GM21619 (cell line): ENCODE measurements around the gene SLC39A6.
"Not testable (repeated sequence)": the region's sequence is repeated elsewhere in the genome, so short reads cannot be mapped to it uniquely, and the experiment has no call there.

Experiments
- ATAC-seq: cut with Tn5 transposase; IDR thresholded peaks from one replicate; pipeline ENCODE4 v1.9.1; 2021; ENCODE audit not compliant: unreplicated experiment

Gene SLC39A6, protein sequence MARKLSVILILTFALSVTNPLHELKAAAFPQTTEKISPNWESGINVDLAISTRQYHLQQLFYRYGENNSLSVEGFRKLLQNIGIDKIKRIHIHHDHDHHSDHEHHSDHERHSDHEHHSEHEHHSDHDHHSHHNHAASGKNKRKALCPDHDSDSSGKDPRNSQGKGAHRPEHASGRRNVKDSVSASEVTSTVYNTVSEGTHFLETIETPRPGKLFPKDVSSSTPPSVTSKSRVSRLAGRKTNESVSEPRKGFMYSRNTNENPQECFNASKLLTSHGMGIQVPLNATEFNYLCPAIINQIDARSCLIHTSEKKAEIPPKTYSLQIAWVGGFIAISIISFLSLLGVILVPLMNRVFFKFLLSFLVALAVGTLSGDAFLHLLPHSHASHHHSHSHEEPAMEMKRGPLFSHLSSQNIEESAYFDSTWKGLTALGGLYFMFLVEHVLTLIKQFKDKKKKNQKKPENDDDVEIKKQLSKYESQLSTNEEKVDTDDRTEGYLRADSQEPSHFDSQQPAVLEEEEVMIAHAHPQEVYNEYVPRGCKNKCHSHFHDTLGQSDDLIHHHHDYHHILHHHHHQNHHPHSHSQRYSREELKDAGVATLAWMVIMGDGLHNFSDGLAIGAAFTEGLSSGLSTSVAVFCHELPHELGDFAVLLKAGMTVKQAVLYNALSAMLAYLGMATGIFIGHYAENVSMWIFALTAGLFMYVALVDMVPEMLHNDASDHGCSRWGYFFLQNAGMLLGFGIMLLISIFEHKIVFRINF

DNA sequence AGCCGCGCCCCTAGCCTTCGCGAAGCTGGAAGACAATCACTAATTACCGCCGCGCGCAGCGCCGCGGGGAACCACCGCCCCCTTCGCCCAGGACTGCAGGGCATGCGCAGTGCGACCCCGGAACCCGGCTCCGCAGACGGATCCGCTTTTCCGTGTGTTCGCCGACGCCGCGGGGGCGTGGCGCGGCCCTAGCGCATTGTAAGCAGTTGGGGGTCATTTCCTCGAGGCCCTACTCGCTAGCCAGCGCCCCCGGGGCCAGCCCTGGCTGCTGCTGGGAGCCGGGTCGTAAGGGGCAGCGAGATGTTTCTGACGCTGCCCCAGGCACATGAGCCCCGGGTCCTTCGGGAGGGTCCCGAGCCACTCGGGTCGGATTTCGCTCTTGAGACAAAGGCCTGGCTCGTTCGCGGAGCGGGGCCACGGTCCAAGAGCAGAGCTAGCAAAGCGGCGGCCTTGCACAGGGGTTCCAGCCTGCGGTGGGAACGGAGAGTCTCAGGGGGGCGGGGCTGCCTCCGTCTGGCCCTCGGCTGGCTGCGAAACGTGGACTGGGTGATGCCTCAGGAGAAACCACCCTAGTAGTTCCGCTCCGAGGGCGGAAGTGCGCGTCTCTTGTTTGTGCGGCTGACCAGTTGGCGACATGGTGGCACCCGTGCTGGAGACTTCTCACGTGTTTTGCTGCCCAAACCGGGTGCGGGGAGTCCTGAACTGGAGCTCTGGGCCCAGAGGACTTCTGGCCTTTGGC is at the start of gene SLC39A6, which contains the start of gene ELP2:
Gene SLC39A6, minus strand, starts transcription at position 41 of the 739 bp plus-strand sequence. CDS start 2,333 bp downstream, outside the sequence.
Gene ELP2, plus strand, starts transcription at position 600 of the 739 bp plus-strand sequence. Its CDS starts 35 bp downstream, at position 635.
- peak; percentile 89 for ATAC-seq

DNA sequence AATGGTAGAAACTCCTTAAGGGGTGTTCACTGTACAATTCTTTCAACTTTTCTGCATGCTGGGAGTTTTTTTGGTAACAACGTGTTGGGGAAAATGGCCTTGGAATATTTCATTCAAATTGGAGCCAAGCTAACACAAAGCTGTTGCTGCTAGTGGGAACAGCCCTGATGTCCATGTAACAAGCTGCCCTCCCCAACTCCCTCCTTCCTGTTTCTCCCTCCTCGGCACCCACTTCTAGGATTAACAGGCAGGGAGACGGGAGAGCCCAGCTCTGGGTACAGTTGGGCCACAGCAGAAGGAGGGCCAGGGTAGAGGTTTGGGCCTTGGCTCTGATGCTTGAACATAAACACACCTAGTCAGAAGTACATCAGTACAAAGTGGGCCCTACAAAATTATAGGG is 48.8 kb upstream of the SLC39A6 start:
- no peak for ATAC-seq

DNA sequence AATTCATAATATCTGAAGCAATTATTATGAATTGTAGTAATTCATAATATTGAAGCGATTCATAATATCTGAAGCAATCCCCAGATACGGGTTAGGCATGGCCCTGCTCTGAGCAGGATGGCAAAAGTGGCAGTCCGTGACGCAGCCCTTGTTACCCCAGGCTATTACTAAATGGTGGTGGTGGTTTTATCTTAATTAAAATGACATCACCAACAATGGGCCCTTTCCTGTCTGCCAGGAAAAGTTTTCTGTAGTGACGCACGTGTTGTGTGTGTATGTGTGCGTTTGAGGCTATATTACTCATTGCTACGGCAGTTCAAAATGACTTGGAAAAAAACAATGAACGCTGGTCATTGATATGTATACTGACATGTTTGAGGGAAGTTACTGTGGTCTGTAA is 47.6 kb upstream of the SLC39A6 start:
- ATAC-seq, result no peak

DNA sequence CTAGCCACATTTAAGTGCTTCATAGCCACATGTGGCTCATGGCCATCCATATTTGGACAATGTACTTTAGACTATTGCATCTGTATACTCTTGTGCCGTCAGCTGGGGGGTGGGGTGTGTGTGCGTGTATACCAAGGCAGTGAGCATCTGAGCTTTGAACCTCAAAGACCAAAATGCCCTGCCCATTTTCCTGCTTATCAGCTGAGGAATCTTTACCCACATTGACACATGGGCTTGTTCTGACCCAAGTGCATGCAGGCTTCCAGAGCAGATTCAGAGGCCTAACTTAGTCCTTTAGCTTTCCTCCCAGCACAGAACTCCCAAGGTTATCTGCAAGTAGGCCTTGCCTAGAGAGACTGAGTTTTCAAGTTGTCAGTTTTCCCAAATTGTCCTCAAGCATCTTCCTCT is 47.0 kb upstream of the SLC39A6 start:
- no peak for ATAC-seq

DNA sequence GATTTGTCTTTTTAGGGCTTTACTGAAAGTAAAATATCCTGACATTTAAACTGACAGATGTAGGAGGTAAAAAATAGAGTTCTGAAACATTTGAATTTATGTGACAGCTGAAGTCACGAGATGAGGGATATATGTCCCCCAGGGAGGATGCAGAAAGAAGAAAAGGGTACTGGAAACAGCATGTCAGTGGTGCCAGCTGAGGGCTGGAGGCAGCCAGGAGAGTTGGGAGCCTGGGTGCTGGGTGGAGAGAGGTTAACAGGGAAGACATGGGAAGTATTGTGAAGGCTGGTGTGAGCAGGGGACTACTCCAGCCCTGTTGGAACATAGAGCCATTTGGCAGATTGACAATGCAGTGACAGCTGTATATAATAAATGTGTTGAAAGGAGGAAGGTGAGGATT is 46.3 kb upstream of the SLC39A6 start:
- ATAC-seq, result no peak

DNA sequence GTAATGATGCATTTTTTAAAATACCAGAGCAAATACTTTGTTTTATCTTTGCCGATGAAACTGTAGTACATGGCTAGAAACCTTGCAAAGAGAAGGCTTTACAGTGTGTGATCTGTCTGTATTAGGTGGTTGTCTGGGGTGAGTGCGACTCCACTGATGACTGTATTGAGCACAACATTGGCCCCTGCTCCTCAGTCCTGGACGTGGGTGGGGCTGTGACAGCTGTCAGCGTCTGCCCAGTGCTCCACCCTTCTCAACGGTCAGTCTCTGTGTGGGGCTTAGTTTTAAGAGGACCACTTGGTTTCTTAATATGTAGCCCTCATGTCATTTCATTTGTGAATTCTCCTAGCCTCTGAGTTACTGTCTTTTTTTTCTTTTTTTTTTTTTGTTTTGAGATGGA is 40.8 kb upstream of the SLC39A6 start:
- ATAC-seq, result no peak

DNA sequence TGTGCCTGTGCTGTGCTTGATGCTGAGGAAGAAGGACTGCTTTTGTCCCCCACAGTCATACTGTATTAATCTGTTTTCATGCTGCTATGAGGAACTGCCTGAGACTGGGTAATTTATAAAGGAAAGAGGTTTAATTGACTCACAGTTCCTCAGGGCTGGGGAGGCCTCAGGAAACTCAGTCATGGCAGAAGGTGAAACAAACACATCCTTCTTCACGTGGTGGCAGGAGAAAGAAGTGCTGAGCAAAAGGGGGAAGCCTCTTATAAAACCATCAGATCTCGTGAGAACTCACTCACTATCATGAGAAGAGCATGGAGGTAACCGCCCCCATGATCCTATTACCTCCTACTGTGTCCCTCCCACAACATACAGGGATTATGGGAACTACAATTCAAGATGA is 39.2 kb upstream of the SLC39A6 start:
- ATAC-seq, result not testable (repeated sequence)

DNA sequence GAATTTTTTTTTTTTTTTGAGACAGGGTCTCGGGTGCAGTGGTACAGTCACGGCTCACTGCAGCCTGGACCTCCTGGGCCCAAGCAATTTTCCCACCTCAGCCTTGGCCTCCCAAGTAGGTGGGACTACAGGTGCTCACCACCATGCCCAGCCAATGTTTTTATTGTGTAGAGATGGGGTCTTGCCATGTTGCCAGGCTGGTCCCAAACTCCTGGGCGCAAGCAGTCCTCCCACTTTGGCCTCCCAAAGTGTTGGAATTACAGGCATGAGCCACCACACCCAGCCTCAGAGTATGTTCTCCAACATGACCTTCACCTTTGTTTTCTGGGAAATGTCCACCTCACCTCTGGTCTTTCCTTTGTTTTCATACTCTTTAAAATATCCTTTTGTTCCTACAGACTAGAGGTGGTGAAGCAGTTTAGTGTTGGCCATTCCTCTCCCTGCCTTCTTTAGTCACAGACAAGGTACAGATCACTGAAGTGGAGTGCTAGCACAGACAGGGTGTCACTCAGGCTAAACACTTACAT is 38.6 kb upstream of the SLC39A6 start:
- no peak for ATAC-seq

DNA sequence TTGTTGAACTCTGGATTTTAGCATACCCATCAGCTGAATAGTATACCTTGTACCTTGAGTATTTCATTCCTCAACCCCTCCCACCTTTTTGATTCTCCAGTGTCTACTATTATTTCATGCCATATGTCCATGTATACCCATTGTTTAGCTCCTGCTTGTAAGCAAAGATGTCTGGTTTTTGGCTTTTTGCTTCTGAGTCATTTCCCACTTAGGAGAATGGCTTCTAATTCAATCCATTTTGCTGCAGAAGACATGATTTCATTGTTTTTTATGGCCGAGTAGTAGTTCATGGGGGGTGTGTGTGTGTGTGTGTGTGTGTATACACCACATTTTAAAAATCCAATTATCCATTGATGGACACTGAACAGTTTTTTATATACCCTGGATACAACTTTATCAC is 33.8 kb upstream of the SLC39A6 start:
- ATAC-seq, result no peak

DNA sequence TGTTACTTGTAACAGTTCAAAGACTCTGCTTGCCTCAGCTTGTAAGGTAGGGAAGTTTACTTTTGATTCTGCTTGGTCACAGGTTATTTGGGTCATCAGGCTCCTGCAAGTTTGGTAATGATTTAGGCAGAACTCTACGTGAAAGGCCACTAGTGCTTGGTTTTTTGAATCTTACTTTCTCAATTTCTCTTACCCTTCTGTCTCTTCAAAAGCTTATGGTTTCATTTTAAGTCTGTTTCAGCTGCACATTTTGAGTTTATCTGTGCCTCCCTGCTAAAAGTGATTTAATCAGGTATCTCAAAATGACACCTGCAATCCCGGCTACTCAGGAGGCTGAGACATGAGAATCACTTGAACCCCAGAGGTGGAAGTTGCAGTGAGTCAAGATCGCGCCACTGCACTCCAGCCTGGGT is 31.8 kb upstream of the SLC39A6 start:
- no peak for ATAC-seq

DNA sequence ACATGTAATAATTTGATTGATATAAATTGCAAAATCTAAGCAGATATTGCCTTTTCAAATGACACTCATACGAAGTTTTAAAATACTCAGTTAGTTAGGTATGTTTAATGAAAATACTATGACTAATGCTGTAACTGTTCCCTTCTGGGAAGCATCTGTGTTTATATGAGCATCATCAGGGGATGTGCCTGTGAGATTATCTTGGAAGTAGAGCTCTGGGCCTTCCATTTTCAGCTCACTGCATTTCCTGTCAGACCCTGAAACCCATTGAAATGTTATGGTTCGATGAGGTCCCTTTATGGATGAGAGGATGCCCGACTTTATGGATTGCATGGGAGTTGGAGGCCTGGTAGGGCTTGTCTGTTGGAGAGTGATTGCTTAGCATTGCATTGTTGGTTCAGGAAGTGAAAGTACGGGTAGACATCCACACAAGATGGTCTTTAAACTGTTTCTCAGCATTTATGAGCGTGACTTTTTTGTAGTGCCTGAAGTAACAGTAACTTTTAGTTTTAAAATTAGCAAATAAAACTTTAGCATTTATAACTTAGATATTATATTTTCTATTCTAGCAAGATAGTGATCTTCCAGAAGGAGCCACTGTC is 29.2 kb upstream of the SLC39A6 start:
- no peak for ATAC-seq

DNA sequence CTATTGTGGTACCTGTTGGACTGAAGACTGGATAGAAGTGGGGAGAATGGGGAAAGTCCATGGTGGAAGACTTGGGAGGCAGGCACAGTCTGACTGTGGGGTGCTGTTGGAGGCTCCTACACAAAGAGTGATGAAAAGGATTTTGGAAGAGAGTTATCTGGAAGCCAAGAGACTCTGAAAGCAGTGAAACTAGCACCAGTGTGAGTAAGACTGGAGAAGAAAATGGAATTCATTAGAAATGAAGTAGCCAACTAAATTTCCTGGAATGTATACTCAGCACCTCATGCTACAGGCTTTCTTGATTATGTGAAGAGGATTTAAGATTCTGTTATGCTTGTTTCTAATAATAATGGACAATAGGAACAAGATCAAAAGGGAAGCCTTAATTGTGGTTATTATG is 28.3 kb upstream of the SLC39A6 start:
- ATAC-seq, result no peak

DNA sequence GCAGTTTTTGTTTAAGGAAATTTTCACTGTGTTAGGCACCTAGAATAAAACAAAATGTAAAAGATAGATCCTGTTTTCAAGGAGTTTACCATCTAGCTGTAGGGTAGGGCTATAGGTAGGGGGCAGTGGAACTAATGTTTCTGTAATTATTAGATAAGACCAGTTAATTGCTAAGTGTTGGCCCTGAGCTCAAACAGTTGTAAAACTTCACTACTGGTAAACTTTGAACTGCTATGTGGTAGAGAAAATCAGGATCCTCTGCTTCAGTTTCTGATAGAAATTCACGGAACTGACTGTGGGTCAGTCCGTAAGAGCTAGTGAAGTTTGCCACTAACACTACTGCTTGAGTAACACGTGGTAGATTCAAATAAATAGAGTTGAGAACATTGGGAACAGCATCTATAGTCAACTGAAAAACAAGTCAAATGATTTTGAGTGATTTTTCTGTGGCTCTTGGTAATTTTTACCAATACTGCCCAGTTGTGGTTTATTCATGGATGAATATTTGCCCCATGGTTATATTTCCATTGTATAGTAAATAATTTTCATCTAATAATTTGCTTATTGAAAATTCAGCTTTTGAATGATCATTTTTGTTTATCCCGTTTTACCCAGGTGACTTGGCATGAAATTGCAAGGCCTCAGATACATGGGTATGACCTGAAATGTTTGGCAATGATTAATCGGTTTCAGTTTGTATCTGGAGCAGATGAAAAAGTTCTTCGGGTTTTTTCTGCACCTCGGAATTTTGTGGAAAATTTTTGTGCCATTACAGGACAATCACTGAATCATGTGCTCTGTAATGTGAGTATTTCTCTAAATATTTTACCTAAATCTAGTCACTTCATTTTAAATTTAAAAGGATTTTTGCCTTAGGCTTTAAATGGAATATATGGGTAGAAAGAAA is 27.0 kb upstream of the SLC39A6 start:
- ATAC-seq, result no peak

DNA sequence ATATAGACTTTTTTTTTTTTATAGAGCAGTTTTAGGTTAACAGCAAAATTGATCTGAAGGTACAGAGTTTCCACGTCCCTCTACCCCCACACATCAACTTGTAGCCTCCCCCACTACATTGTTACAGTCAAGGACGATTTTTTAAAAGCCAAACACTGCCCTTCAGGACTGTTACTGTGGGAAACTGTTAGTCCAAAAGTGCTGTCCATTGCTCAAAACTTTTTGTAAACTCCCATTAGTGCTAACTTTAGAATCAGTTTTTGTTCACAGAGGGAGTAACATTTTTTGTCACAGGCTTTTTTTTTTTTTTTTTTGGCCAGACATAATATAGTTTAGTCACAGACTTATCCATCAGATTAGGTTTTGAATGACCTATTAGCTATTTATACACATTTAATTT is 24.6 kb upstream of the SLC39A6 start:
- no peak for ATAC-seq

DNA sequence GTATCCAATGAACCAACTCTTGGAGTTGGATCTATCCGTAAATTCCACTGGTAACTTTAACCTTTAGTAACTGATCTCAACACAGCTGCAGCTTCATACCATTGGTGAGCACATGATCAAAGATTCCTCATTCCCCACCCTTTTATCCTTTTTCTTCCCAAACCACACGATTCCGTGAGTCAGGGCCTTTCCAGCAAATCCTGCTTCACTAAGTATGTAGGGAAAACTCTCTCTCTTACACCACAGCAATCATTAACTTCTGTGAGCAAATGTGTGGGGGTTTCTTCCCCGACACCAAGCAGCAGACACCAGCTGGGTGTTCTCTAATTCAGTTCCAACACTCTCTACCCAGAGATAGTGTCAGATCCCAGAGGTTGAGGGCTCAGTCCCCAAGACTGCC is 24.1 kb upstream of the SLC39A6 start:
- no peak for ATAC-seq

DNA sequence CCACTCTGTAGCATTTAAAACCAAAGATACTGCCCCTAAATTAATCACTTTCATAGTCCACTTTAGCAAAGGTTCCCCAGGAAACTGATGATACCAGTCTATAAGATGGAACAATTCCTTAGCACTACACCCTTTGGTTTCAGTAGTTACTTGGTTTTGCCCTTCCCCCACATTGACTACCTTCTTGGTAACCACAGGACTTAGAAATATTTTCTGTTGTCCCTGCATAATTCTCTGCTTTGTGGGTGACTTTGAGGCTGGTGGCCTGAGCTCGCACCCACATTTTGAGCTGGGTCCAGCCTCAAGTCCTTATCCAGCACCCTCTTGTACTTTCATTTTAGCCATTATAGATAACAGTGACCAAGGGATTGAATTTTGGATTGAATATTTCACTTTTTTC is 23.6 kb upstream of the SLC39A6 start:
- ATAC-seq, result no peak

DNA sequence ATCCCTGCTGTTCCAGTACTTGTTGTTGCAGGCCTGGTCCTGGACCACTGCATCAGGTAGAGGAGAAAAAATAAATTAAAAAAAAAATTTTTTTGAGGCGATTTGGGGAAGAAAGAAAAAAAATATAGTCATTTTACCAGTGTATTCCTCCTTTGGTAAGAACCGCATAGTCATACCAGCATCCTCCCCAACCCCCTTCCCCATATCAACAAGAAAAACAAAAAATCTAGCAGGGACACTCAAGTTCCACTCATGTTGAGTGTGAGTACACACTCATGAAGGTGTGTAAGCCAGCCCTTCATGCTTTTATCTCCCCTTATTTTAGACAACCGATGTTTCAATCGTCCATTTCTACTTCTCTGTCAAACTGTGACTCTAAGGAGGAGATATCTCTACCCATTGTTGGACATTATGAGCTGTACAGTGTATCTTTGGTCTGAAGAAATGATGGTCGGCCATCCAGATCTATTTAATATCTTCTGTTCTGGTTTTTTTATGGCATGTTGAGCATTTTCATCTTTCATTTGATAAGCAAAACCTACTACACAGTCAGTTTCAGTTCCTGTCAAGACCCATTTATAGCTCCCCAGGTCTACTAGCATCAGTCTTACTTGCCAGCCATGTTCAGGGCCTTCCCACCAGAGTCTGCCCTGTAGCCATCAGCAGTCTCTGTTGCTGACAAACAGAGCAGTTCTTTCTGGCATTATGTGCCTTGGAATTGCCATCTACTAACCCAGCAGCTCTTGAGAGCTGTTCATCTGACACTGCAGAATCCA is 20.6 kb upstream of the SLC39A6 start:
- ATAC-seq, result peak; percentile 95

DNA sequence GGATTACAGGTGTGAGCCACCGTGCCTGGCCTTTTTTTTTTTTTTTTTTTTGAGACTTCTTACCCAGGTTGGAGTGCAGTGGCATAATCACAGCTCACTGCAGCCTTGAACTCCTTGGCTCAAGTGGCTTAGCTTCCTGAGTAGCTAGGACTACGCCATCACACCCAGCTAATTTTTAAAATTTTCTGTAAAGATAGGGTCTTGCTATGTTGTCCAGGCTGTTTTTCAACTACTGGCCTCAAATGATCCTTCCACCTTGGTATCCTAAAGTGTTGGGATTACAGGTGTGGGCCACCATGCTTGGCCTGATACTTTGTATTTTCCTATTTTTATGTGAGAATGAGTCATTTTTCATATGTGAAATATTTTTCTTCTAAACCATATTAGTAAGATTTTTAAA is 14.3 kb upstream of the SLC39A6 start:
- no peak for ATAC-seq

DNA sequence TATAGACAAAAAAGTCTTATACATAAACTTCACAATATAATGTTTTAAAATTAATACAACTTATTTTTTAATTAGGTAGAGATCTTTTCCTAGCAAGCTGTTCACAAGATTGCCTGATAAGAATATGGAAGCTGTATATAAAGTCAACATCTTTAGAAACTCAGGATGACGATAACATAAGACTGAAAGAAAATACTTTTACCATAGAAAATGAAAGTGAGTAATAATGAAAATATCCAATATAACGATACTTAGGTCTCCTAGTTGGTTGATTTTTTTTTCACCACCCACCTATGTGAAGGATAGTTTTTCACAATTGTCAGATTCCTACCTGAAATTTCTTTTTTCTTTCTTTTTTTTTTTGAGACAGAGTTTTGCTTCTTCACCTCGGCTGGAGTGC is 13.6 kb upstream of the SLC39A6 start:
- ATAC-seq, result no peak
